Erythroblast (primary cell): Measurements from ENCODE around the gene ATP6V0E1.

Experiments used
- DNase-seq, 2 experiments: peaks; one replicate each; lab custom pipeline; 2025; lab: John Stamatoyannopoulos, UW
- GATA1 ChIP-seq: IDR thresholded peaks from 2 replicates; pipeline ENCODE4 v1.6.1; 2011; ENCODE audit warnings: low read depth, mild to moderate bottlenecking, control low read depth, low read length, moderate library complexity
- POLR2A ChIP-seq: IDR thresholded peaks from 2 replicates; pipeline ENCODE4 v1.6.1; 2011; ENCODE audit warnings: mild to moderate bottlenecking, low read length

ATP6V0E1 gene

DNA sequence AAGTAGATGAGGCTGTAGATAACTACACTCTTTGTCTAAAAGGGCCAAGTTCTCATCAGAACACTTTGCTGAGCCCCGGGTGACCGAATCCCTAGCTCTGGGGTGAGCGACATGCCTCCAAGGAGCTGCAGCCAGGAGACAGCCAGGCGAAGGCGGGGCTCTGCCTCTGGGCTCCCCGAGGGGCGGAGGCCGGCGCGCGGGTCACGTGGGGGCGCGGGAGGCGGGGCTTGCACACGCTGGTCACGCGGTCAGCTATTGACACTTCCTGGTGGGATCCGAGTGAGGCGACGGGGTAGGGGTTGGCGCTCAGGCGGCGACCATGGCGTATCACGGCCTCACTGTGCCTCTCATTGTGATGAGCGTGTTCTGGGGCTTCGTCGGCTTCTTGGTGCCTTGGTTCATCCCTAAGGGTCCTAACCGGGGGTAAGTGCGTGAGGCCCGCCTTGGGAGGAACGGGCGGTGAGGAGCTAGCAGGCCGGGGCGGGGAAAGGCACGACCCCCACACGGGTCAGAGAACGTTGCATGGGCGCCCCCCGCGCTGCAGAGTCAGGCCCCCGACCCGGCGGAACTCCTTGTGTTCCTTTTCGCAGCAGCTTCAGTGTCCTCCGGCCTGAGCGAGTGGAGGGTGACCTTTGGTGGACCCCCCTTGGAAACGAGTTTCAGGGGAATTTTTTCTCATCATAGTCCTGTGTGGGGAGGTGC lies at the start of gene ATP6V0E1:
Gene ATP6V0E1 (plus strand): TSS at position 230 of the 702 bp plus-strand sequence. CDS start 90 bp downstream, at position 320.
- peak; percentile 95 to 96 for DNase-seq
- TF ChIP-seq POLR2A, result peak; percentile 78
- no peak for TF ChIP-seq GATA1

DNA sequence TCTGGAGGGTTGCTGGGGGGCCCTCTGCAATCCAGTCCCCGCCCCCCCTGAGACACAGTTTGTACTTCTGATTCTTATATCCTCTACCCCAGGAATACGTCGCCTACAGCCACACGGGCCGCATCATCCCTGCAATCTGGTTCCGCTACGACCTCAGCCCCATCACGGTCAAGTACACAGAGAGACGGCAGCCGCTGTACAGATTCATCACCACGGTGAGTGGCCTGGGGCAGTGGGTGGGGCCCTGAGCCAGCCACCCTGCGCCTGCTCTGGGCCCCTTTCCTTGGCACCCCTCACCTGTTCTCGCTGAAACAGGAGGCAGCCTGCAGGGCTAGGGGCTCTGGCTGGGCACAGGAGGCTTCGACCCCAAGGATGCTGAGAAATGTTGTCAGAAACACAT lies 48.5 kb upstream of the ATP6V0E1 start:
- TF ChIP-seq GATA1, result no peak
- no peak for TF ChIP-seq POLR2A
- DNase-seq, result no peak

DNA sequence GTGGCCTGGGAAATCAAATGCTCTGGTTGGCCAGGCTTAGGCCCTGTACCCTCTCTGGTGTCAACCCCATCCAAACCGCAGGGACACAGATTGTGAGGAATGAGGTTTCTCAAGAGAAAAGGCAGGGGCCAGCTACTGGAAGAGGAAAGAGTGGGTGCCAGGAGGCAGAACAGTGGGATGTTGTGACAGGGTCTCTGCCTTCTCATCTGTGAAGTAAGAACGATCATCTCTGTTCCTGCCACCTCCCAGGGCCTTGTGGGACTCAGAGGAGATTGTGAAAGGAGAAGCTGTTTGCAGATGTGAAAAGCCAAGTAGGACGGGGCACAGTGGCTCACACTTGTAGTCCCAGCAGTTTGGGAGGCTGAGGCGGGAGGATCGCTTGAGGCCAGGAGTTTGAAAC lies 47.2 kb upstream of the ATP6V0E1 start:
- no peak for TF ChIP-seq POLR2A
- TF ChIP-seq GATA1, result no peak
- no peak for DNase-seq

DNA sequence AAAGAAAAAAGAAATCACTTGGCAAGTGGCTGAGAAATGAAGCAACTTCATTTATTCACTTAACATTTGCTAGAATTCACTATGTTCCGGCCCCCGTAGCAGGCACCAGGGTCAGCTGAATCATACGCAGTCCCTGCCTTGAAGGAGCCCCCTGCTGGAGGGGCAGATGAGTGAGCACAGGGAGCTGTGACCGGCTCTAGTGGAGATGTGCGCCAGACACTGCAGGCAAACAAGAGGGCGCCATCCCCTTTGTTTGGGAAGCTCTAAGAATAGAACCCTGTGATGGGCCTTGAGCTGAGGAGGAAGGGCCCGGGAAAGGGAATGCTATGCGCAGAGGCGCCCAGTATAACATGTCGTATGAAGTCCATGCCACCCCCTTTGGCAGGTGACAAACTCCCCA lies 44.5 kb upstream of the ATP6V0E1 start:
- peak; percentile 53 for DNase-seq

DNA sequence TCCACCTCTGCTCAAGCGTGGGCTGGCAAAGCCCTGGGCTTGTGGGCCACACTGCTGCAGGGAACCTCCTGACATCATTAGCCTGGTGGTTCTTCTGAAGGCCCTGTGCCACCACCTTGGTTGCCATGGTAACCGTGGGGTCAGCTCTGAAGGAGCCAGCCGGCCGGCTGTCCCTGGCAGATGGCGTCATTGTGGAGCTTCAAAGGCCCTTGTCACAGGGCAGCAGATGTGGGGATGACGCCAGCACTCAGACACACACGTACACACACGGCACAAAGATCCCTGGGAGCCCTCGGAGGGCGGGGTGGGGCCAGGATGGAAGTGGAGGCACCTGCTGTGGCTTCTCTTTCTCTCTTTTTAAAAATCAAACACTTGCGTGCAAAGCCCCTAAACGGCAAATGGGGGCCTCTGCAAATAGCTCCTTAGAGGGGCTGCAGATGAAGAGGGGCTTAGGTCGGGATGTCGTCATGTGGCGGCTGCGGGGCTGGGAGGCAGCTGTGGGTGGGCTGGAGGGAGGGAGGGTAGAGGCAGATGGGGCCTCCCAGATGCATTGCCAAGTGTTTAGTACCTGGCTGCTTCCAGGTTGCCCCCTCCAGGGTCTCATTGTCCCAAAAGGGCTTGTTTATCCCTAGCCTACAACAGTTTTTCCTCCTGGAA lies 43.8 kb upstream of the ATP6V0E1 start:
- DNase-seq, result no peak
- TF ChIP-seq POLR2A, result no peak
- no peak for TF ChIP-seq GATA1

More for the DNA sequence above, 44.5 kb upstream of the ATP6V0E1 start:
- no peak for TF ChIP-seq GATA1
- no peak for TF ChIP-seq POLR2A

DNA sequence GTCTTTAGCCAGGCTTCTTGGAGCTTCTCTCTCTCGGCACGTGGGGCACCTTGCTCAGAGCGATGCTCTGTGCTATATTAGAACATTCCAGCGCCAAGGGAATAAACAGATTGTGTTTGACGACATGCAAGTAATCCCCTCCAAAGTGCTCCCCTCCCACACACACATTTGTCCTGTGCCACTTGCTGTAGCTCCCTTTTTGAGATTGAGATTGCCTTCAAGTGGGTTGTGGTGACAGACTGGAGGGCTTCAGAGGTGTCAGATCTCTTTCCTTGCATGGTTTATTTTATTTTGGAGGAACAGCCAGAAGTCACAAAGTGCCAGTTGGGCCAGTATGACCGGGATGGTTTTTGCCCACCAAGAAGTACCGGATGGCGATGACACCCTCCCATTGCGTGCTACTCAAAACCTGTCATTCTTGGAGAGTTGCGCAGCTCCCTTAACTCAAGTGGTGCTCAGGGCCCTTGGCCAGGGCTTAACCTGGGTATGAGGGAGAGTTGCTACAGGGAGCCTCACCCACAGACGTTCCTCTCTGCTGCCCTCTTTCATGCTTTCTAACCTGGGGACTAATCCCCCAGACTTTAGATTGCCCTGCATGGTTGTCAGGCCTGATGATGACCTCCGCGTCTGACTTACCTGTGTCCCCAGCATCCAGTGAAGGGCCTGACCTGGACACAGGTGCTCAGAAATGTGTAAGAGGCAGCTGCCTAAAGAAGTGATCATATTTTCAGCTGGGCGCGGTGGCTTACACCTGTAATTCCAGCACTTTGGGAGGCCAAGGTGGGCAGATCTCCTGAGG lies 43.1 kb upstream of the ATP6V0E1 start:
- no peak for DNase-seq
- TF ChIP-seq GATA1 (no peak), POLR2A (no peak)

DNA sequence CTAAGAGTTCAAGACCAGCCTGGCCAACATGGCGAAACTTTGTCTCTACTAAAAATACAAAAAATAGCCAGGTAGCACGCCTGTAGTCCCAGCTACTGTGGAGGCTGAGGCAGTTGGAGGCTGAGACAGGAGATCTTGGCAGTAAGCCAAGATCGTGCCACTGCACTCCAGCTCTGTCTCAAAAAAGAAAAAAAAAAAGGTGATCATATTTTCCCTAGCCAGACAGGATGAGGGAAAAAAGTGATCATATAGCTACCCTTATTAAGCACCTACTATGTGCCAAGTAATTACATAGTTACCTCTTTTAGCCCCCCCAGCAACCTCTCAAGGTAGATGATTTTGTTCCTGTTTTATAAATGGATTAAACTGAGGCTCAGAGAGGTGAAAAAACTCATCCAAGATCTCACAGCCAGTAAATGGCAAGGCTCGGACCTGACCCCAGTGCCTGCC lies 42.5 kb upstream of the ATP6V0E1 start:
- TF ChIP-seq GATA1, result no peak
- no peak for TF ChIP-seq POLR2A

DNA sequence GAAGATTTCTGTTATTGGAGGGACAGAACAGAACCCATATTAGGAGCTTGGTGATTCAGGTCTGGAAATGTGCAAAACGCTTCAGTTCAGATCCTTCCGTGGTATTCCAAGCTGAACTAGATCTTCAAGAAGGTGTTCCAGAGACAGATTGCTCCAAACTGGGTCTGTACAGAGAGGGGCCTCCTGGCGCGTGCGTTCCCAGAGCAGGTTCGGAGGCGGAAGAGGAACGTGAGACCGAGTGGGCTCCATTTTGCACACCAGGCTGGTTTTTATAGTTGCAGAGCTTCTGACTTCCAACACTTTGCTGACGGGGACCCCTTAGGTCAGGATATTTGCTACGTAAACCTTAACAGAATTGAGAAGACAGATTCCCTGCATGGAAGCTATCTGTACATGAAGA lies 41.0 kb upstream of the ATP6V0E1 start:
- TF ChIP-seq GATA1, result no peak
- no peak for TF ChIP-seq POLR2A
- DNase-seq, result no peak

More for the DNA sequence above, 42.5 kb upstream of the ATP6V0E1 start:
- DNase-seq, result peak in 1 of 2 experiments; percentile 47

DNA sequence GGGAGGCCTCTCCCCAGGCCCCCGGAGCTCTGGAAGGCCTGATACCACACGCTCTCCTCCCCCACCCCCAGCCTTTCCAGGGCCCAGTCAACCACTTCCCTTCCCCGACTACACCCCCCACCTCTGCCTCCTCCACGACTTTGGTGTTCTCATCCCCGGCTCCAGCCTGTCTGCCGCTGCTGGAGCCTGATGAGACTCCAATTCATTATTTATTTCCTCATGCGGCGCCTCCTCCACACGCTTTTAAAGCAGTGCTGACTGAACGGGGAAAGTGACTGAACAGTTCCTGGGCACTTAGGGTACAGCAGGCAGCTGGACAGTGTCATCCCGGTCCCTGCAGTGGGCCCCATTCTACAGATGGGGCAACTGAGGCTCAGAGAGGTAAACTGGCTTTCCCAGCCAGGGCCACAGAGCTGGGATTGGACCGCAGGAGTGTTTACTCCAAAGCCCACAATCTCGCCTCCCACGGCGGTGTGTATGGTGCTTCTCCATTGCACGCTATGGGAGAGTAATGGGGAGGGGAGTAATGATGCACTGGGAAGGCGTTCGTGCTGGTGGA lies 40.2 kb upstream of the ATP6V0E1 start:
- no peak for TF ChIP-seq GATA1
- no peak for TF ChIP-seq POLR2A
- no peak for DNase-seq

DNA sequence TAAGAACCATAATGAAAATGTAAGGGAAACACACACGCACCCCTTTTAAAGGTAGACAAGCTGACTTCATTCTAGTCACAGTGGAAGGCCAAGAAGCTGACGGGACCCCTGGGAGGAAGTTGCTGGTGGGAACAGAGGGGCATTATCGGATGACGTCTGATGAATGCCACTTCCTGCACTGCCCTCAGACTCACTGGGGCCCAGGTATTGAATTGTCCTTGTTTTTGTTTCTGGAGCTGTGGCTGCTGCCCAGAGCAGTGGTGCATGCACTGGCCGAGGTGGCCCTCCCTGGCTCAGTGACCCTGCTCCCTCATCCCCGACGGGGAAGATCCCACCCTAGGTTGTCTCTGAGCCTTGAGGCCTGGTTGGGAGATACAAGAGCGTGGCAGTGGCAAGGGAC lies 39.7 kb upstream of the ATP6V0E1 start:
- DNase-seq, result no peak
- TF ChIP-seq GATA1 (no peak), POLR2A (no peak)

DNA sequence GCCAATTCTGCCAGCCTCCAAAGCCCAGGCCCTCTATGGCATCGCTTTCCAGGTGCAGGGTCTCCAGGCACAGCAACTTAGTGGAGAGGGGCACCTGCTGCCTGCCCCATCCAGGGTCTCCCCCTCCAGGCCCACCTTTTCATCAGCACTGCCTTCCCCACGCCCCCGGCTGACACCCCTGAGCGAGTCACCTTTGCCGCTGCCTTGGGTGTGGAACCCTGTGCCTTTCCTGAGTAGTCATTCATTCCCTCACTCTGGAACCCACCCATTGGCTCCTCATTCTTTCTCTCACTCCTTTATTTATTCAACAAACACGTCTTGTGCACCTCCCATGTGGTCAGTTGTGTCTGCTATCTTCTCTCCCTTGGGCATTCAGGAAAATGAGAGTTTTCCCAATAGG lies 38.8 kb upstream of the ATP6V0E1 start:
- no peak for DNase-seq
- no peak for TF ChIP-seq POLR2A
- no peak for TF ChIP-seq GATA1

DNA sequence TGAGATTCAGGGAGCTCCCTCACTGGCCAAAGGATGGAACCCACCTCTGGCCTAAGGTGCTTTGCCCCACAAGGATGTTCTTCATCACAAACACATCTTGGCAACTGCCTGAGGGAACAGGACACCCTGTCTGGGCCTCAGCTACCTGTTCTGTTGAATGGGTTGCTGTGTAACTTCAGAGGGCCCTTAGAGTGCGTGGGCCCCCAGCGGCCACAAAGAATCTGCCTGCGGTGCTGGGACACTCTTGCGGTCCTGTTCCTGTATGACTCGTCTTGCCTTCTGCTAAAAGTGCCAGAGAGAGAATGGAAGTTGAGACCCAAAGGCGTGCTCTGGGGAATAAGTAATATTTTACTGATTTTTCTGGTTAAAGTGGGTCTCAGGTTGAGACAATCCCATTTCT lies 38.4 kb upstream of the ATP6V0E1 start:
- DNase-seq, result no peak
- TF ChIP-seq GATA1 (no peak), POLR2A (no peak)

DNA sequence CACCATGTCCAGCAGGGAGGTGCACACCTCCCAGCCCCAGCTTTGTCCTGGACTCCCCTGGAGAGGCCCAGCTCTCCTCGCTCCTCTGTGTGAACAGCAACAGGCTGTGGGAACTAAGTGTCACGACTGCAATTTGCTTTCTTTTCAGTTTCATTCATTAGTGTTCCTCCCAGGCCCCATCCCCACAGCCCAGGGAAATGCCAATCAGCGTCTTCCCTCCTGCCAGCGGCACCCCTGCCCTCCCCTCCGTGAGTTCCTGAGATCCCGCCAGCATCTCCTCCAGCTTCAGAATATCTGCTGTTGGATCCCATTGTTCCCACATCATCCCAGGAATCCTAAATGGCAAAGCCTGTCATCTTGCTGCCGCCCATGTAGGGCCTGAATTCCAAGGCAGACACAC lies 37.4 kb upstream of the ATP6V0E1 start:
- DNase-seq, result no peak
- no peak for TF ChIP-seq POLR2A
